IMR-90 (cell line): ENCODE results near the gene CNTN4. TPM values are rescaled to one million over a fixed set of nuclear protein-coding genes. Genes with fewer than 3 reads are reported as not detected.

Experiments
- ATAC-seq: fragments of 200-7000 bp; cut with Tn5 transposase; 2 replicates; pipeline ENCODE4 v1.9.1; 2020; ENCODE audit warnings: low read depth, mild to moderate bottlenecking, moderate library complexity
- BruUV-seq: library from RNA; stranded (reverse); fragments of 400-500 nt; replicated peaks from 2 replicates; lab custom pipeline; 2021; lab: Mats Ljungman, UMichigan
- CTCF ChIA-PET: fragments of 300-600 bp; formaldehyde crosslinking; extraction: SDS; loops from one replicate; lab custom pipeline; 2021; ENCODE audit warnings: antibody characterized with exemption; lab: Yijun Ruan, JAX
- POLR2A ChIA-PET: fragments of 300-600 bp; sonication (Branson Sonifier 250); formaldehyde crosslinking; loops from one replicate; lab custom pipeline; 2022; ENCODE audit warnings: antibody characterized with exemption; ENCODE audit not compliant: unreplicated experiment; lab: Charles Lee
- DNase-seq: peaks from one replicate; pipeline ENCODE4 v3.0.0; 2013
- H2AFZ ChIP-seq: replicated peaks from 2 replicates; pipeline ENCODE3; 2013; ENCODE audit warnings: low read length, mild to moderate bottlenecking; ENCODE audit not compliant: poor library complexity
- H2AK5ac ChIP-seq: 2 replicates; pipeline ENCODE4 v1.6.1; 2013; ENCODE audit warnings: low read depth, low read length, inconsistent platforms
- H2AK9ac ChIP-seq: replicated peaks from 2 replicates; pipeline ENCODE3; 2013; ENCODE audit warnings: mild to moderate bottlenecking, low read depth, low read length, moderate library complexity; ENCODE audit not compliant: poor library complexity
- H2BK120ac ChIP-seq: 2 replicates; pipeline ENCODE4 v1.6.1; 2013; ENCODE audit warnings: low read depth, low read length, inconsistent platforms
- H2BK15ac ChIP-seq: 3 replicates; pipeline ENCODE4 v1.6.1; 2013; ENCODE audit warnings: low read depth, low read length, inconsistent platforms
- H2BK20ac ChIP-seq: 2 replicates; pipeline ENCODE4 v1.6.1; 2013; ENCODE audit warnings: low read depth, mild to moderate bottlenecking, inconsistent platforms, low read length, moderate library complexity
- H2BK5ac ChIP-seq: 2 replicates; pipeline ENCODE4 v1.6.1; 2013; ENCODE audit warnings: mild to moderate bottlenecking, low read depth, low read length, inconsistent platforms; ENCODE audit not compliant: poor library complexity, severe bottlenecking
- H3K14ac ChIP-seq: replicated peaks from 2 replicates; pipeline ENCODE4 v1.6.1; 2013; ENCODE audit warnings: low read depth, low read length, inconsistent platforms
- H3K18ac ChIP-seq: 2 replicates; pipeline ENCODE4 v1.6.1; 2013; ENCODE audit warnings: low read depth, low read length, control low read depth
- H3K23ac ChIP-seq: 2 replicates; pipeline ENCODE4 v1.6.1; 2013; ENCODE audit warnings: low read depth, low read length, inconsistent platforms
- H3K27ac ChIP-seq: 2 replicates; pipeline ENCODE4 v1.5.1; 2013; ENCODE audit warnings: mild to moderate bottlenecking, control low read depth, low read length; ENCODE audit not compliant: insufficient read depth
- H3K27me3 ChIP-seq: 2 replicates; pipeline ENCODE4 v1.6.1; 2013; ENCODE audit warnings: low read length; ENCODE audit not compliant: control insufficient read depth, insufficient read depth
- H3K36me3 ChIP-seq: 2 replicates; pipeline ENCODE4 v1.6.1; 2013; ENCODE audit warnings: low read length, mixed read lengths; ENCODE audit not compliant: control insufficient read depth, insufficient read depth
- H3K4ac ChIP-seq: 2 replicates; pipeline ENCODE4 v1.6.1; 2013; ENCODE audit warnings: low read depth, low read length, inconsistent platforms
- H3K4me1 ChIP-seq: 2 replicates; pipeline ENCODE4 v1.6.1; 2013; ENCODE audit warnings: low read length, mixed read lengths; ENCODE audit not compliant: control insufficient read depth, insufficient read depth
- H3K4me2 ChIP-seq: 2 replicates; pipeline ENCODE4 v1.6.1; 2013; ENCODE audit warnings: low read depth, mild to moderate bottlenecking, control low read depth, low read length, moderate library complexity
- H3K4me3 ChIP-seq: 2 replicates; pipeline ENCODE4 v1.5.1; 2013; ENCODE audit warnings: low read depth, mild to moderate bottlenecking, control low read depth, low read length, moderate library complexity; ENCODE audit not compliant: insufficient read depth
- H3K56ac ChIP-seq: 2 replicates; pipeline ENCODE4 v1.6.1; 2013; ENCODE audit warnings: low read length, inconsistent platforms; ENCODE audit not compliant: insufficient read depth; ENCODE audit errors: extremely low read depth
- H3K79me1 ChIP-seq, 2 experiments: 2 replicates each; pipeline ENCODE4 v1.6.1; 2013; ENCODE audit warnings: low read length in 2 of 2, inconsistent platforms in 1 of 2, low read depth in 1 of 2
- H3K9ac ChIP-seq: 2 replicates; pipeline ENCODE4 v1.6.1; 2013; ENCODE audit warnings: low read depth, low read length, control low read depth
- H3K9me1 ChIP-seq: 2 replicates; pipeline ENCODE4 v1.6.1; 2013; ENCODE audit warnings: low read length, inconsistent platforms; ENCODE audit not compliant: insufficient read depth
- H3K9me3 ChIP-seq: 2 replicates; pipeline ENCODE4 v1.6.1; 2013; ENCODE audit warnings: low read length; ENCODE audit not compliant: control insufficient read depth, insufficient read depth
- H4K20me1 ChIP-seq: 2 replicates; pipeline ENCODE4 v1.6.1; 2013; ENCODE audit warnings: low read length, inconsistent platforms; ENCODE audit not compliant: insufficient read depth
- H4K5ac ChIP-seq: 2 replicates; pipeline ENCODE4 v1.6.1; 2013; ENCODE audit warnings: mild to moderate bottlenecking, low read depth, low read length, control low read depth
- H4K8ac ChIP-seq, 2 experiments: 2 replicates each; pipeline ENCODE4 v1.6.1; 2013; ENCODE audit warnings: low read depth in 2 of 2, low read length in 2 of 2, control low read depth in 1 of 2, inconsistent platforms in 1 of 2
- H4K91ac ChIP-seq: 2 replicates; pipeline ENCODE4 v1.6.1; 2013; ENCODE audit warnings: low read depth, low read length, inconsistent platforms; ENCODE audit not compliant: insufficient read depth
- FOS ChIP-seq: fragments of 150-350 bp; IDR thresholded peaks from 2 replicates; pipeline ENCODE4 v1.6.1; 2016; ENCODE audit warnings: low read depth, low read length
- MAZ ChIP-seq: IDR thresholded peaks from 2 replicates; pipeline ENCODE4 v1.6.1; 2012; ENCODE audit warnings: low read depth, mild to moderate bottlenecking, low read length, improper control_type of control experiment, moderate library complexity, borderline replicate concordance
- POLR2A ChIP-seq: IDR thresholded peaks from 2 replicates; pipeline ENCODE4 v1.6.1; 2012; ENCODE audit warnings: mild to moderate bottlenecking, low read depth, low read length
- RCOR1 ChIP-seq: IDR thresholded peaks from 2 replicates; pipeline ENCODE4 v1.6.1; 2012; ENCODE audit warnings: mild to moderate bottlenecking, low read length, improper control_type of control experiment; ENCODE audit not compliant: insufficient replicate concordance
- SMC3 ChIP-seq: fragments of 150-350 bp; IDR thresholded peaks from 2 replicates; pipeline ENCODE4 v1.6.1; 2016; ENCODE audit warnings: low read depth, mild to moderate bottlenecking, antibody characterized with exemption, low read length, moderate library complexity
- WGBS, 2 experiments: methylation state at CpG; one replicate each; pipeline versions ENCODE4 v1.1.5 to v1.1.7; 2013; ENCODE audit warnings: missing lambda C conversion rate in 2 of 2; ENCODE audit not compliant: insufficient read length in 1 of 2; ENCODE audit errors: extremely low coverage in 2 of 2; 5-methylcytosine and 5-hydroxymethylcytosine counted together
- dilution Hi-C: fragments of 300-500 bp; cut with HindIII; formaldehyde crosslinking; loops from one replicate; pipeline ENCODE4 v1.14.3; 2018; ENCODE audit warnings: low sequenced_read_pairs; ENCODE audit not compliant: unreplicated experiment
- in situ Hi-C: fragments of 300-500 bp; cut with MboI; formaldehyde crosslinking; loops from 3 replicates; pipeline ENCODE4 v1.14.3; 2019; ENCODE audit warnings: low sequenced_read_pairs, inconsistent platforms, mixed read lengths
- intact Hi-C: fragments of 100-400 bp; cut with micrococcal nuclease; formaldehyde crosslinking; loops from 2 replicates; pipeline ENCODE4 v1.10.0; 2022
- polyA plus RNA-seq, 3 experiments: library from polyadenylated mRNA; depleted of rRNA; stranded (reverse); fragments of >200 nt; gene quantifications; 2 replicates each; pipeline ENCODE4 v1.2.3, GENCODE V29; 2012; ENCODE audit warnings: low replicate concordance in 1 of 3
- total RNA-seq: library from RNA; depleted of rRNA; stranded (reverse); fragments of >200 nt; gene quantifications from 2 replicates; pipeline ENCODE4 v1.2.3, GENCODE V29; 2012
- TF ChIP-seq, protein P1 (sequence below): fragments of 150-350 bp; IDR thresholded peaks from 2 replicates; pipeline ENCODE4 v1.6.1; 2017; ENCODE audit warnings: mild to moderate bottlenecking, antibody characterized with exemption, low read length, low read depth

CNTN4 gene
- total and polyA plus RNA-seq, 2 of the 4 experiments (the other 2 are of a cell fraction) = under 0.01 TPM; not detected in 1

DNA sequence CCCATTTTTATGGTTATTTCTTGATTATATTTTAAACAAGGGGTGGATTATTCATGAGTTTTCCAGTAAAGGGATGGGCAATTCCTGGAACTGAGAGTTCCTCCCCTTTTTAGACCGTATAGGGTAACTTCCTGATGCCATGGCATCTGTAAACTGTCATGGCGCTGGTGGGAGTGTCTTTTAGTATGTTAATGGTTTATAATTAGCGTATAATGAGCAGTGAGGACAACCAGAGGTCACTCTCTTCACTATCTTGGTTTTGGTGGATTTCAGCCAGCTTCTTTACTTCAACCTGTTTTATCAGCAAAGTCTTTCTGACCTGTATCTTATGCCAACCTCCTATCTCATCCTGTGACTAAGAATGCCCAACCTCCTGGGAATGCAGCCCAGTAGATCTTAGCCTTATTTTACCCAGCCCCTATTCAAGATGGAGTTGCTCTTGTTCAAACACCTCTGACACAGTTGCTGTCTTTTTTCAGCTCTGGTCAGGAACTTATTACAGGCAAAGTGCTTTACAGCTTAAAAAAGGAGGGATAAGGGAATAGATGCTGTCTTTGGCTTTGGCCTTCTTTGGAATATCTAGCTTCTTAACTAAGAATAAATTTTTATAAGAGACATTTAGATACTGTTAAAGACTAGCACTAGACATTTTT, 257.8 kb downstream of the CNTN4 start:
- no peak overlapping the region for H3K27ac ChIP-seq
- in situ Hi-C loops = no loop called here
- no peak overlapping the region for H3K4me3 ChIP-seq
- DNase-seq (no peak), ATAC-seq (no peak)
- peaks cover 7% of the 10 kb centered on the region; the same call in 1 of the 2 replicates for H3K9me3 ChIP-seq
- H3K4ac ChIP-seq = no peak overlapping the region
- TF ChIP-seq POLR2A (no peak), RCOR1 (no peak), SMC3 (no peak), MAZ (no peak), FOS (no peak)
- TF ChIP-seq, protein P1, sequence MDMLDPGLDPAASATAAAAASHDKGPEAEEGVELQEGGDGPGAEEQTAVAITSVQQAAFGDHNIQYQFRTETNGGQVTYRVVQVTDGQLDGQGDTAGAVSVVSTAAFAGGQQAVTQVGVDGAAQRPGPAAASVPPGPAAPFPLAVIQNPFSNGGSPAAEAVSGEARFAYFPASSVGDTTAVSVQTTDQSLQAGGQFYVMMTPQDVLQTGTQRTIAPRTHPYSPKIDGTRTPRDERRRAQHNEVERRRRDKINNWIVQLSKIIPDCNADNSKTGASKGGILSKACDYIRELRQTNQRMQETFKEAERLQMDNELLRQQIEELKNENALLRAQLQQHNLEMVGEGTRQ = no peak
- H3K14ac ChIP-seq = no peak overlapping the region
- no peak overlapping the region for H3K4me2 ChIP-seq
- CTCF ChIA-PET = no interaction called here
- H4K8ac ChIP-seq = no peak overlapping the region
- WGBS, 2 experiments = no CpG with 5 or more reads among the region's 3 CpGs
- no peaks in the 10 kb centered on the region for H3K79me1 ChIP-seq
- no peak overlapping the region for H2BK5ac ChIP-seq
- no peak overlapping the region for H2AFZ ChIP-seq
- no peaks in the 10 kb centered on the region for H4K20me1 ChIP-seq
- no peak overlapping the region for H2BK15ac ChIP-seq
- no peak overlapping the region for H3K56ac ChIP-seq
- no peak overlapping the region for H3K18ac ChIP-seq
- dilution Hi-C loops = no loop called here
- no peak overlapping the region for H2AK5ac ChIP-seq
- H3K27me3 ChIP-seq = no peaks in the 10 kb centered on the region
- no peak overlapping the region for H2BK120ac ChIP-seq
- intact Hi-C loops = no loop called here
- no peaks in the 10 kb centered on the region for H3K9me1 ChIP-seq
- POLR2A ChIA-PET = no interaction called here
- no peaks in the 10 kb centered on the region for H3K4me1 ChIP-seq
- H4K5ac ChIP-seq = no peak overlapping the region
- H3K9ac ChIP-seq = no peak overlapping the region
- no TSS peak for BruUV-seq
- no peak overlapping the region for H3K23ac ChIP-seq
- H2AK9ac ChIP-seq = no peak overlapping the region
- no peak overlapping the region for H2BK20ac ChIP-seq
- no peak overlapping the region for H4K91ac ChIP-seq
- no peaks in the 10 kb centered on the region for H3K36me3 ChIP-seq
